HTERT RPE-1 (cell line): ENCODE data around the gene NCF4.

ENCODE experiments used
- in situ Hi-C: fragments of 300-500 bp; cut with MboI; formaldehyde crosslinking; loops from 4 replicates; pipeline ENCODE4 v1.14.3; 2020; ENCODE audit warnings: low sequenced_read_pairs

The NCF4 gene

GRCh38 chr22:36863979-36864378 is 3.2 kb downstream of the NCF4 start:
- in situ Hi-C loops = no loop called here

DNA sequence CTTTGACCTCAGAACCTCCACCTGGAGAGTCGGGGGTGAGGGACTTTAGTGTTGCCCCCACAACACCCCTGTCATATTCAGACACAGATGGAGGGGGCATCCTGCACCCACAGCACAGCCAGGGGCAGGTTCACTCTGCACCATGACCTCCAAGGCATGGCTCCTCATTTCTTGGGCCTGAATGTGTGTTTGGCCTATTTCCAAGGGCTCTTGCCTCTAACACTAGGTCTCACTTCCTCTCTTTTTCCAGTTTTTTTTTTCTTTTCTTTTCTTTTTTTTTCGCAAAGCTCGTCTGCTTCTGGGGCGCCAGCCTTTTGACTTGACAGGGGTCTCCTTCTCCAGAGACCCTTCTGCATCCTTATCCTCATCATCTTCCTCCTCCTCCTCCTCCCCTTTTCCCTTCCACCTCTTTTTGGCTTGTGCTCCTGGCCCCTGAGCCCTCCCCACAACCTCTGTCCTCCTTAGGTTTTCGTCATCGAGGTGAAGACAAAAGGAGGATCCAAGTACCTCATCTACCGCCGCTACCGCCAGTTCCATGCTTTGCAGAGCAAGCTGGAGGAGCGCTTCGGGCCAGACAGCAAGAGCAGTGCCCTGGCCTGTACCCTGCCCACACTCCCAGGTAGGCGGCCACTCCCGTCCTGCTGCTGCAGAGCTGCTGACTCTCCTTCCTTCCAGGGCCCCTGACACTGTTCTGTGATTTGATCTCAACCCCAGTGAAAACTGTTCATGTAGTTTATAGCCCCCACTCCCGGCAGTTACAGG is 3.8 kb downstream of the NCF4 start:
- in situ Hi-C loops = no loop called here

- in situ Hi-C loops = no loop called here
Measured at GRCh38 chr22:36865346-36865745, 4.5 kb downstream of the NCF4 start.

- in situ Hi-C loops = no loop called here
Measured at GRCh38 chr22:36867695-36868094, 6.9 kb downstream of the NCF4 start.

- in situ Hi-C loops = no loop called here
Measured at GRCh38 chr22:36868546-36869181, 7.9 kb downstream of the NCF4 start.

GRCh38 chr22:36870250-36870649 is 9.4 kb downstream of the NCF4 start:
- in situ Hi-C loops = no loop called here

DNA sequence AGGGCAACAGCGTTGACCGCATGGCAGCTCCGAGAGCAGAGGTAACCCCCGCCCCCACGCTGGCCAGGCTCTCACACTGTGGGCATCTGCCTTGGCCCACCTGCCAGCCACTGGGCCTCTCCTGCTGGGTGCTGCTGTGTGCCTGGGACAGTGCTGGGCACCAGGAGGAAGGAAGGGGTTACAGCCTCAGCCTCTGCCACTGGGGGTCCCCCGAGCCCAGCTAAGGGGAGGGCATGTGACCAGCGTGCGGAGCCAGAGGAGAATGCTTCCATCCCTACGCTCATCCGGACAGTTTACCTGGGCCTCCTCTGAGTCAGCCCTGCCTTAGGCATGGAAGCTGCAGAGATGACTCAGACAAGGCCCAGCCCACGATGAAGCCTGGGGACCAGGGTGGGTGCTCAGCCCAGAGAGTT is 10.9 kb downstream of the NCF4 start:
- in situ Hi-C loops = no loop called here

- in situ Hi-C loops = no loop called here
Measured at GRCh38 chr22:36872084-36872483, 11.3 kb downstream of the NCF4 start.

- in situ Hi-C loops = no loop called here
Measured at GRCh38 chr22:36872866-36873498, 12.2 kb downstream of the NCF4 start.

- in situ Hi-C loops = no loop called here
Measured at GRCh38 chr22:36873614-36874308, 13.0 kb downstream of the NCF4 start.

GRCh38 chr22:36874309-36874696 is 13.5 kb downstream of the NCF4 start:
- in situ Hi-C loops = no loop called here

- in situ Hi-C loops = no loop called here
Measured at GRCh38 chr22:36874736-36875135, 13.9 kb downstream of the NCF4 start.

DNA sequence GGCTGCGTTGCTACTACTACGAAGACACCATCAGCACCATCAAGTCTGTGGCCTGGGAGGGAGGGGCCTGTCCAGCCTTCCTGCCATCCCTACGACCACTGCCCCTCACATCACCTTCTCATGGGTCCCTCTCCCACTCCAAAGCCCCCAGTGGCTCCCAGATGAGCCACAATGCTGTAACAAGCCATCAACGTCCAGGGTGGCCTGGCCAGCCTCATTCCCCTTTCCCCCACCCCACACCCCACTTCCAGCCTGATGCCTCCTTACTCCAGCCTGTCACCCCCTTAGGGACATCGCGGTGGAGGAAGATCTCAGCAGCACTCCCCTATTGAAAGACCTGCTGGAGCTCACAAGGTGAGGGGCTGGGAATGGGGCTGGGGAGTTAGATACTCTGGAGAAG is 14.9 kb downstream of the NCF4 start:
- in situ Hi-C loops = no loop called here

DNA sequence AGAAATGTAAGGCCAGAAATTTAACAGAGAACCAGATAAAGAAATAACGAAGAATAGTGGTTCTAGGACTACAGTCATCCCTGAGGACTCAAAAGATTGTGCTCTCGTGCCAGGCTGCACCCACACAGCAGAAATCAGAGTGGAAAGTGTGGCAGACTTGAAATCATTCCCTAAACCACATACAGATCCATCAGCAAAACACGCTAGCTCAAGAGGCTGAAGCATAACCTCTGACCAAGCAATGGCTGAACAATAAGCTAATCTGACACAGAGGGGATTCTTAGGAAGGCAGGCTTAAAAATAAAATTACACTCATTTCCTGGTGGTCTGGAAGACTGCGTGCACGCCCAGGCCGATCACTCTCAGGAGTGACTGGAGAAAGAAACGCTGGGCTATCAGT is 19.0 kb downstream of the NCF4 start:
- in situ Hi-C loops = no loop called here

DNA sequence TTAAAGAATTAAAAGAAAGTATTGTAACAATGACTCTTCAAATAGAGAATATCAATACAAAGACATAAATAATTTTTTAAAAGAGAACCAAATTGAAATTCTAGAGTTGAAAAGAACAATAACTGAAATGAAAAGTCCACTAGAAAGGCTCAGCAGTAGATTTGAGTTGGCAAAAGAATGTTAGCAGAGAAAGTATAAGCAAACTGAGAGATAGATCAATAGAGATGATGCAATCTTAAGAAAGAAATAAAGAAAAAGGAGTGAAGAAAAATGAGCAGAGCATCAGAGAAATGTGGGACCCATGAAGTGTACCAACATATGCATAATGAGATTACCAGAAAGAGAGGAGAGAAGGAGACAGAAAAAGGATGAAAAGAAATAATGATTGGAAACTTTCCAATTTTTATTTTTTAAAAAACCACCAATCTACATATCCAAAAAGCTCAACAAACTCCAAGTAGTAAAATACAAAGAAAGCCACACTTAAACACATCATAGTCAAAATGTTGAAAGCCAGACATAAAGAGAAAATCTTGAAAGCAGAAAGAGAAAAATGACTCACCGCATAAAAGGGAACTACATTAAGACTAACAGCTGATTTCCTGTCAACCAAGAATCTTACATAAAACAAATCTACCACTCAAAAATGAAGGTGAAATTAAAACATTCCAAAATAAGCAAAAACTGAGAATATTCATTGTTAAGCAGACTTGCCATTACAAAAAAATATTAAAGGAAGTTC is 20.9 kb downstream of the NCF4 start:
- in situ Hi-C loops = no loop called here

DNA sequence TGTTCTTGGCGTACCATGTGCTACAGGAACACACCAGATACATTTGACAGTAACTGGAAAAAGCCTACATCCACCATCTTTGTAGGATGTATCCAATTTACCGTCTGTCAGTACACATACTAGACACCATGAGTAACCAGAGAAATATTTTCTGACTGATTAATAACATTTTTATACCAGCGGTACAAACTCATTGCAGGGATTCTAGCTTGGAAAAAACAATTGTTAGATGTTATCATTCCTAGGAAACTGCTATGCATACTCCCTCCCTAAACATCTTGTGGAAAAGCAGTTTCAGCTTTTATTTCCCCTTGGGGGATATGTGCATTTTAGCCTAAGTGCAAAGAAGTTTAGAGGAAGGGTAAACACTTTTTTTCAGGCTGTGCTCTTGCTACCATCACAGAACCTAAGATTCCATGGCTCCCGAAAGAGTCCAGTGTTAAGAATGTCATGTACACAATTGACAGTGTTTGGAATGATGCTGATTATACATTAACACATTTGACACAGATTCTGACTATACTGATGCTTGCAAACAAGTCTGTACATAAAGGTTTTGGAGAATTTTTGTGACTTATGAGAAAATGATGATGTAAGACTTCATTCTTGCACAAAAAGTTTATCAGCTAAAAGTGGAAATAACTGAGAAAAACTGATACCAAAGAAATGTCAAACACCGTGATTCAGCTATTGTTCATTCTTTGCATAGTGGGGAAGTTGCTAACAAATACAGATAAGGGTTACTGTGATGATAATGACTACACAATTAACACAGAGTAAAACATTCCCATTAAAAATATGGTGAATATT is 23.7 kb downstream of the NCF4 start:
- in situ Hi-C loops = no loop called here

DNA sequence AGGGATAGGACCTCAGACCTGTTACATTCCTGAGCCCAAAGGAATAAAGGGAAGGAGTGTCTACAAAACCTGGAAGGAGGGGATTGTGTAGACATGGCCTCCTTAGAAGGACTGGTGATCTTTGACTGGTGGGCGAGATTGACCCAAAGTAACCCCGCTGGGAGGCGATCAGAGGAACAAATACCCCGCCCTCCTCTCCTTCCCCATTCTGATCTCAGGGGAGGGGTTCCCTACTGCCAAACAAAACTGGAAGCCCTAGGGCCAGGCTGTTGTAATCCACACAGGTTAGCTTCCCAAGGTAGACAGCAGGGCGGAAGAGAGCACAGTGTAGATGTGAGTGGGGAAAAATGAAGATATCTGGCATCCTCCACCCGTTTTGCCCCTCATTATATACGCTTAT is 24.7 kb downstream of the NCF4 start:
- in situ Hi-C loops = no loop called here

DNA sequence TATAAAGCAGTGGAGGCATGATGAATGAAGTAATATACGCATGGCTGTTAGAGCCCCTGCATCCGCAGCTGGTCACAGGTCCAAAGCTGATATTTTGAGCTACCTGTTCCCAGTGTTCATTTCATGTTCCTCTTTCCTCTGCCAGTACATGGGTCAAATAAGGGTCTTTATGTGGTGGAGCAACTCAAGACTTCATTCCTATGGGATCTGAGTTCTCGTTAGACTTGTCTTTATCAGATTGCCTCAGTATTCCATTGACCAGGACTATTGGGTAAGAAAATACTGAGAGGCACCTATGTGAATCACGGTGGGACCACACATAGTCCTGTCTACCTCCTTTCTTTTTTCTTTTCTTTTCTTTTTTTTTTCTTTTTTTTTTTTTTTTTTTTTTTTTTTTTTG is 25.2 kb downstream of the NCF4 start:
- in situ Hi-C loops = no loop called here

DNA sequence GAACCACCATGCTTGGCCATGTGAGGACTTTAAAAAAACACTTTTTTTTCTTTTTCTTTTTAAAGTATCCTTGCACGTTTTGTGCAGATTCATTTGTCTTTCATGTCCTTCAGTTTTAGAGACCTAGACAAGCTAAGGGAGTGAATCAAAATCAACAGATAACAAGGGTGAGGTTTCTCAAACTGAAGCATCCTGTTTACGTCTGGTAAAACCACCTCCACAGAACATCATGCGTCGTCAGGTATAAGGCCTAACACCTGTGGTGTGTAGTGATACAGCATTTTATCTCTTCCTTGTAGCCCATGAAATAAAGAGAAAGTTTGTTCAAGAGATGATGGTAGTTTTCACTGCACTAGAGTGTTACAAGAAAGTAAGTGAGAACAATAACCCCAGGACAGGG is 26.4 kb downstream of the NCF4 start:
- in situ Hi-C loops = no loop called here

- in situ Hi-C loops = no loop called here
Measured at GRCh38 chr22:36891646-36892045, 30.8 kb downstream of the NCF4 start.
